CD4-positive, alpha-beta T cell treated with Interleukin-15 for 4 hours (primary cell): ENCODE data around the gene OTUB1.
"Not testable (repeated sequence)": the region's sequence is repeated elsewhere in the genome, so short reads cannot be mapped to it uniquely, and the experiment has no call there.

ENCODE experiments used
- DNase-seq: peaks from one replicate; pipeline ENCODE4 v3.0.0-alpha.2; 2020; ENCODE audit warnings: low spot score

Gene OTUB1, protein sequence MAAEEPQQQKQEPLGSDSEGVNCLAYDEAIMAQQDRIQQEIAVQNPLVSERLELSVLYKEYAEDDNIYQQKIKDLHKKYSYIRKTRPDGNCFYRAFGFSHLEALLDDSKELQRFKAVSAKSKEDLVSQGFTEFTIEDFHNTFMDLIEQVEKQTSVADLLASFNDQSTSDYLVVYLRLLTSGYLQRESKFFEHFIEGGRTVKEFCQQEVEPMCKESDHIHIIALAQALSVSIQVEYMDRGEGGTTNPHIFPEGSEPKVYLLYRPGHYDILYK

GRCh38 chr11:63986156-63986931 lies at the start of gene OTUB1:
OTUB1 (plus strand) TSS chr11:63986438; CDS start chr11:63986457, 19 bp downstream.
- DNase-seq, result peak; percentile 87

GRCh38 chr11:63937713-63938478 lies 48.3 kb upstream of the OTUB1 start:
- no peak for DNase-seq

DNA sequence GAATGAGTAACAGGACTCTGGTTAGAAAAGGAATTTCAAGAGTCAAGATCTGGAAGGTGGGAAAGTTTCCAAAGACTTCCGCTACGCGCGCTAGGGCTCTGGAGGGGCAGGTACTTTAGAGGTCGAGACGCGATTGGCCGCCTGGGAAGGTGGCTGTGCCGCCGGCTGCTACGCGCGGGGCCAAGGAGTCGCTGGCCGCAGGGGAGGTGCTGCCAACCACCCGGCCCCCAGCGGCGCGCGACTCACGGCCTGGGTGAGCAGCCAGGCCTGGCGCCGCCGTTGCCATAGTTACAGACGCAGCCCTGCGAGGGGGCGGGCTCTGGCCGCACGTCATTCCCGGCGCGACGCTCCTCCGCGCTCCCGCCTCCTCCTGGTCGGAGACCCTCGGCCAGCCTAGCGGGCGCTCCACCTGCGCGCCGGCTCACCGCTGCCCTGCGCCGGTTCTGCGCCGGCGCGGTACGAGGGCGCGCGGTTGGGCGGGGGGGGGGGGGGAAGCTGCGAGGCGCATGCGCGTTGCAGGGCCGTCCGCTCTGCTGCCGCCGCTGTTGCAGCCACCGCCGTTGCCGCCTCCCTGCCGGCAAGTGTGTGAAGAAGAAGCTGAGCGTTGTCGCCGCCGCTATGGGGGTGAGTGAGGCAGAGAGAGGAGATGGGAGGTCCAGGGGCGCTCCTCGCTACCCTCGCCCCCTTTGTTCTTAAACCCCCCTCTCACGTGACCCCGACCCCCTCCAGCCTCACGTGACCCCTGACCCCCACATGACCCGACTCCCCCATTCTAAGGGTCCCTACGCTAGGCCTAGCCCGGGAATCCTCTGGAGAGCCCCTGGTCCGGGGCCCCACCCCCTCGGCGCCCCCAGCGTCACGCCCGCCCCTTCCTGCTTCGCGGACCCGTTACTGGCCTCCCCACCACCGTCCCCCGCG lies 47.5 kb upstream of the OTUB1 start, which contains the start of gene NAA40:
Gene NAA40 (plus strand): TSS at position 524 of the 918 bp plus-strand sequence. CDS start 95 bp downstream, at position 619.
- DNase-seq, result peak; percentile 95

GRCh38 chr11:63939397-63939891 lies 46.8 kb upstream of the OTUB1 start:
- no peak for DNase-seq

GRCh38 chr11:63940786-63941185 lies 45.5 kb upstream of the OTUB1 start:
- DNase-seq, result no peak

DNA sequence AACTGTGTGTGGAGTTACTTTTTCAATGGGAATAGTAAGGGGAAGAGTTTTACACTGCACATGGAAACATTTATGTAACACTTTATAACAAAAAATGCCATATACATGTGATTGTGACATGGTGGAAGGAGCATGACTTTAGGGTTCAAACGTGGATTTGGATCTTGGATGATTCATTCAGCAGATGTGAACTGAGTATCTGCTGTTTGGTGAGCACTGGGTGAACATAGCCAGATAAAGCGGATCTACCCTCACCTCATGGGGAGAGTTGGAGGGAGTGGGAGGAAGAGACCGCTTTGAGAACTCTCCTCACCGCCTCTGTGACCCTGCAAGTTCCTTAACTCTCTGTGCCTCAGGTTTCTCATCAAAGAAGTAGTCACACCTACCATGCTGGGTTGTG lies 44.3 kb upstream of the OTUB1 start:
- no peak for DNase-seq

DNA sequence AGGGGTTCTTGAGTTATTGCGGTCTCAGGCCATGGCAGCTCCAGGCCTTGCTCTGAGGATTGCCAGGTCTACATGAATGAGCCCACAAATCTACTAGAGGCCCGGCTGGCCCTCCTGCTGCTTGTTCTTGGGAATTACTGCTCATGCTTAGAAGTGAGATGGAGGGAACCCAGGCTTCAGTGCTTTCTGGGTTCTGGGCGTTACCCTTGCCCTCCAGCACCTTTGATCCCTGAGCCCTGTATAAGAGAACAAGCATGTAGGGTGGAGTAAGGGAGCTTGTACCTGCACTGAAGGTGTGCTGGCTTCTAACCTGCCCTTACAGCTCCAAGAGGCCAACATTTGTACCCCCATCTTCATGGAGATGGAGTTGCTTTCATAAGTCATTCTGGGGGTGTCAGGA lies 43.4 kb upstream of the OTUB1 start:
- no peak for DNase-seq

DNA sequence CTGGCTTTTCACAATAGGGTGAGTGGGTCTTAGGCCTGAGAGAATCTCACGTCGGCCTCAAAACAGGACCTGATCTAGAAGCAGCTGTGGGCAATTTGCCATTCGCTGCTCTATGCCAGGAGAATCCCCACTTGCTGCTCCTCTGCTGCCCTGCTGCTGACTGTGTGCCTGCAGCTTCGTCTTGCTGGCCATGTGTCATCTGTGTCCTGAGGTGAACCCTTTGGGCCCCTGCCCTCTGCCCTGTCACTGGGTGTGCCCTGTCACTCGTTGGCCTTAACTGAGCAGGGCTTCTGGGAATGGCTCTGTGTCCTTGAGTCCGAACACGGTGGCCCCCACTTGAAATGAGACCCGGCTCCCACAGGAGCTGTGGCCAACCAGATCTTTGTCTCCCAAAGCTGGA lies 41.3 kb upstream of the OTUB1 start:
- DNase-seq, result no peak

- peak; percentile 59 for DNase-seq
Measured at GRCh38 chr11:63945477-63946163, 40.6 kb upstream of the OTUB1 start.

DNA sequence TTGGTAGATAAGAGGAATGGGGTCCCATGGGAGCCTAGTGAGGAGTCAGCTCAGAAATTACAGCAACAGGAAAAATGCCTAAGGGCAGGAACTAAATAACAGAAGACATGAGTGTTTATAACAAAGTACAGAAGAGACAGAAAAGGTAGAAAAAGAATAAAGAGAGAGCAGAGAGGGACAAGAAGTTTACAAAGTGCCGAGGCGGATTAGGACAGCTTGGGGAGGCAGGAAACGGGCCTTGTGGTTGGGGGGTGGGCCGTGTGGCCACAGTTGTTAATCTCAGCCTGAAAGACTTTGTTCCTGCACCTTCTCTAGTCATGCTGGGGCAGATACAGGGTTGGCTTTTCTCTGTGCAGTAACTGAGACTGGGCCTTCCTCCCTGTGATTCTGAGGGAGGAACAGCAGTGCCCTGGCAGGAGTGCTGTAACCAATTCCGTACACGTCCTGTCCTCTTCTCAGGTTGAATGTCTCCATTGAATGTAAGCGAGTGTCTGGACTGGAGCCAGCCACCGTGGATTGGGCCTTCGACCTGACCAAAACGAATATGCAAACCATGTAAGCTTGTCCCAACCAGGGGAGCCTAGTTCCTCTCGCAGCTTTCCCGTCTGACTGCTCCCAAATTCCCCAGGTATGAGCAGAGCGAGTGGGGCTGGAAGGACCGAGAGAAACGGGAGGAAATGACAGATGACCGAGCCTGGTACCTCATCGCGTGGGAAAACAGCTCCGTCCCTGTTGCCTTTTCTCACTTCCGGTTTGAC lies 34.3 kb upstream of the OTUB1 start:
- DNase-seq, result peak; percentile 24

DNA sequence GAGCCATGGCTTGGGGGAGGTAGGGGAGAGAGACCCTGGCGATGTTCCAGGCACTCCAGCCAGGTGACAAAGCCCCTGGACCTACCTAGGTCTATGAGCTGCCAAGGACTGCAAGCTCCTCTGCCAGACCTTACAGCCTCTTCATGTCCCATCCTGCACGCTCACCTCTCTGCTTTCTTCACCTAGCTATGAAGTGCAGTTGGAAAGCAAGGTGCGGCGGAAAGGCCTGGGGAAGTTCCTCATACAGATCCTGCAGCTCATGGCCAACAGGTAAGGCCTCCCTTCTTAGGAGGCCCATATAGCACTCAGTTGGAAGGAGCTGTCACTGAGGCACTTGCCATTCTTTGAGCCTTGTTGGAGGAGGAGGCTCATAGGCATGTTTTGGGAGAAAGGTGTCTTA lies 33.7 kb upstream of the OTUB1 start:
- DNase-seq, result no peak

GRCh38 chr11:63958008-63958407 lies 28.2 kb upstream of the OTUB1 start:
- DNase-seq, result no peak

GRCh38 chr11:63961608-63962412 lies 24.4 kb upstream of the OTUB1 start:
- peak; percentile 31 for DNase-seq

GRCh38 chr11:63963895-63964294 lies 22.3 kb upstream of the OTUB1 start:
- DNase-seq, result not testable (repeated sequence)

DNA sequence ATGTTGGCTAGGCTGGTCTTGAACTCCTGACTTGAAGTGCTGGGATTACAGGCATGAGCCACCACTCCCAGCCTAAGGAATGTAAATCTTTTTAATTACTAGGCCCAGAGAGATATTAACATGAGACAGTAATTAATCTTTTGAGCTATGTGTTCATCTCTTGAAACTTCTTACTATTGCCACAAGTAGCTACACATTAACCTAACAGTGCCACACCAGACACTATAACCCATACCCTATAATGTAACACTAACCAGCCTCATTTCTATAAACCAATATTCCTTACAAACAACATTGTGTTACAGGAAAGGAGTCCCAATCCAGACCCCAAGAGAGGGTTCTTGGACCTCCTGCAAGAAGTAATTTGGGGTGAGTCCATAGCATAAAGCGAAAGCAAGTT lies 19.8 kb upstream of the OTUB1 start:
- no peak for DNase-seq

GRCh38 chr11:63969461-63969860 lies 16.8 kb upstream of the OTUB1 start:
- DNase-seq, result no peak

DNA sequence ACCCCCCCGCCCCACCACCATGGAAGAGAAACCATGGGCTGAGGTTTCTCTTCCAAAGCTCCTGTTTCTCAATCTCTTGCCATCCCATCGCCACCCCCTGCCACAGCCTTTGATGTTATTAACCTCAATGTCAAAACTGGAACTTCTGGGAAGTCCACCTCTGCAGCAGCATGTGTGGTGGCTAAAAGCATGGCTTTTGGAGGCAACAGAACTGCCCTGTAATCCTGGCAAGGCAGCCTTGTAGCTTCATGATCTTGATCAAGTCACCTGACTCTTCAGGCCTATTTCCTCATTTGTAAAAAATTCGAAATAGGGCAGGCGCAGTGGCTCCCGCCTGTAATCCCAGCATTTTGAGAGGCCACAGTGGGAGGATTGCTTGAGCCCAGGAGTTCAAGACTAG lies 15.3 kb upstream of the OTUB1 start:
- no peak for DNase-seq

DNA sequence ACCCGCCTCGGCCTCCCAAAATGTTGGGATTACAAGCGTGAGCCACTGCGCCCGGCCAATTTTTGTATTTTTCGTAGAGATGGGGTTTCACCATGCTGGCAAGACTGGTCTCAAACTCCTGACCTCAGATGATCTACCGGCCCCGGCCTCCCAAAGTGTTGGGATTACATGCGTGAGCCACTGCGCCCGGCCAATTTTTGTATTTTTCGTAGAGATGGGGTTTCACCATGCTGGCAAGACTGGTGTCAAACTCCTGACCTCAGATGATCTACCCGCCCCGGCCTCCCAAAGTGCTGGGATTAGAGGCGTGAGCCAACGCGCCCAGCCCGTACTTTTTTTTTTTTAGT lies 12.4 kb upstream of the OTUB1 start:
- DNase-seq, result not testable (repeated sequence)
